DMS79 treated with DMSO at 0.1 percent for 48 hours (cell line): Measurements from ENCODE around the gene TRIM74.
A peak's percentile ranks its signal among the peaks of the same experiment; 100 is the strongest.
"Not testable (repeated sequence)": the region's sequence is repeated elsewhere in the genome, so short reads cannot be mapped to it uniquely, and the experiment has no call there.

ENCODE experiments used
- DNase-seq: peaks from one replicate; lab custom pipeline; 2025; lab: John Stamatoyannopoulos, UW

Gene TRIM74

GRCh38 chr7:72954563-72955198, 14.6 kb downstream of the TRIM74 start:
- DNase-seq: not testable (repeated sequence)

GRCh38 chr7:72953901-72954562, 15.2 kb downstream of the TRIM74 start:
- DNase-seq: not testable (repeated sequence)

GRCh38 chr7:72950432-72950831, 18.8 kb downstream of the TRIM74 start:
- DNase-seq: not testable (repeated sequence)

- not testable (repeated sequence) for DNase-seq
Measured at GRCh38 chr7:72949686-72950085, 19.6 kb downstream of the TRIM74 start.

- not testable (repeated sequence) for DNase-seq
Measured at GRCh38 chr7:72949276-72949675, 20.0 kb downstream of the TRIM74 start.

GRCh38 chr7:72948714-72949113, 20.6 kb downstream of the TRIM74 start:
- DNase-seq: not testable (repeated sequence)

GRCh38 chr7:72946130-72946745, 23.0 kb downstream of the TRIM74 start:
- not testable (repeated sequence) for DNase-seq

- DNase-seq: not testable (repeated sequence)
Measured at GRCh38 chr7:72945597-72945996, 23.7 kb downstream of the TRIM74 start.

GRCh38 chr7:72944937-72945336, 24.3 kb downstream of the TRIM74 start:
- not testable (repeated sequence) for DNase-seq

- DNase-seq: not testable (repeated sequence)
Measured at GRCh38 chr7:72942956-72943355, 26.3 kb downstream of the TRIM74 start.

- DNase-seq: not testable (repeated sequence)
Measured at GRCh38 chr7:72942022-72942705, 27.1 kb downstream of the TRIM74 start.

- DNase-seq: not testable (repeated sequence)
Measured at GRCh38 chr7:72928216-72928615, 41.0 kb downstream of the TRIM74 start.

GRCh38 chr7:72927791-72928190, 41.5 kb downstream of the TRIM74 start:
- DNase-seq: not testable (repeated sequence)

GRCh38 chr7:72925546-72926120, 43.6 kb downstream of the TRIM74 start:
- no peak for DNase-seq

GRCh38 chr7:72924733-72925545, 44.3 kb downstream of the TRIM74 start, which contains the start of gene POM121:
Gene POM121 (plus strand): TSS chr7:72925095. CDS start chr7:72925122, 27 bp downstream.
- peak; percentile 56 for DNase-seq

GRCh38 chr7:72924386-72924732, 44.9 kb downstream of the TRIM74 start:
- no peak for DNase-seq

GRCh38 chr7:72919256-72919775, 50.0 kb downstream of the TRIM74 start:
- no peak for DNase-seq

- not testable (repeated sequence) for DNase-seq
Measured at GRCh38 chr7:72914756-72915525, 54.3 kb downstream of the TRIM74 start.

GRCh38 chr7:72913750-72914149, 55.5 kb downstream of the TRIM74 start:
- DNase-seq: not testable (repeated sequence)

GRCh38 chr7:72911395-72911794, 57.9 kb downstream of the TRIM74 start:
- DNase-seq: not testable (repeated sequence)
